Myometrial cell (primary cell): ENCODE data around the gene PTPN22. TPM values are rescaled to one million over a fixed set of nuclear protein-coding genes. Genes with fewer than 3 reads are reported as not detected.

Experiments used
- total RNA-seq: library from RNA; depleted of rRNA; stranded (reverse); fragments of >200 nt; gene quantifications from 2 replicates; pipeline ENCODE4 v1.2.3, GENCODE V29; 2015

The PTPN22 gene
- total RNA-seq: 1.4 and 1.7 TPM in 2 replicates

DNA sequence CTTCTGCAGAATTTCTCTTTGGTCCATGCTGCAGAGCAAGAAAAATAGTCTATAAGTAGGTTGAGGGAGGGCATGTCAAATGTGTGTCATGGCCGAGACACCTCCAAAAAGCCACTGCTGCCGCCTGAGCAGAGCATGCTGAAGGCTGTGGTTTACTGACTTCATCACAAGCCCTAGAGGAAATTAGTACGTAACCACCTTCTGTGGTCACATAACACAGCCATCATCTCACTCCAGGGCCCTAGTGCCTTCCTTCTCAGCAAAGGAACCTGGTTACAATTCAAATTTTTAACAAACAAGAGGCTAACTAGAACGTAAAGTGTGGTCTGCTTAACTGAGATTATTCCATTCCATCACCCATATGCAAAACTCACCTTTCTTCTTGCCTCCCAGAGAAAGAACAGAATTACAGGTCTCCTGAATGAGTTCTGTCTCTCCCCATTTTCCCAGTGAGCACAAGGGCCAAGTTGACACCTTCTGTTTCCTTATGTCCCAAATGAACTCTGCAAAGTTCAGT lies at the start of gene PTPN22:
Gene PTPN22 (minus strand): TSS at position 116 of the 517 bp plus-strand sequence.

DNA sequence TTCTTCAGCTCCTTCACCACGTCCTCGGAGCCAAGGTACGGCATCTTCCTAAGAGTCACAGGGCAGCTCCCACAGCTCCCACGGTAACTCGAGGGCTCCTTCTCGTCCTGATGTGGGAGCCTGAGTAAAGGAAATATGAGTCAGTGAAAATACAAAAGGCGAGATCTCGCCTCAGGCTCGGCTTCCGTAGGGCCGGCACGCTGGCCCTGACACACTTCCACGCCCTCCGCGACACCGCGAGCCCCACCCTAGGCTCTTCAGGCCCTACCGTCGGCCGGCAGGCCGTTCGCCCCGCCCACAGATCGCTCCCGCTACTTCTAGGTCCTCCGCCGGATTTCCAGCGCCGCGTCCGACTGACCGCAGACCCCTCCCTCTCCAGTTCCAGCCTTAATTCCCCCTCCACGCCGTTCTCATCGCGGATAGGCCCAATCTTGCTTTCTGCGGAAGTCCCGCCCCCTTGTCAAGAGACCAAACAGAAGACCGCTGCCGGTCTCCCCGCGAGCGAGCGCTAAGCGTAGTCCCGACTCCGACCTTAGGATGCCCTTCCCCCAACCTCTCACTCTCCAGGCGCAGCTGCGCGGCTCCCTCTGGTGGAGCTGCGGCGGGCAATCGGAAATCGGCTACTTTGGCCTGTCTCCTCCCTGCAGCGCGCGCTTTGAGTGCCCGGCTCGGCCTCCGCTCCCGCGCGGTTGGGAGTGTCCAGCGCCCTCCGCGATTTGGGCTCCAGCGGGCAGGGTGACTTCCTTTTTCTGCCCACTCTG lies 33.3 kb upstream of the PTPN22 start, which contains the start of the genes AP4B1 and DCLRE1B:
Gene AP4B1 (minus strand): TSS at position 126 of the 761 bp plus-strand sequence. CDS start 82 bp downstream, at position 44.
Gene DCLRE1B (plus strand): TSS at position 653 of the 761 bp plus-strand sequence. CDS start 261 bp downstream, outside the sequence.

DNA sequence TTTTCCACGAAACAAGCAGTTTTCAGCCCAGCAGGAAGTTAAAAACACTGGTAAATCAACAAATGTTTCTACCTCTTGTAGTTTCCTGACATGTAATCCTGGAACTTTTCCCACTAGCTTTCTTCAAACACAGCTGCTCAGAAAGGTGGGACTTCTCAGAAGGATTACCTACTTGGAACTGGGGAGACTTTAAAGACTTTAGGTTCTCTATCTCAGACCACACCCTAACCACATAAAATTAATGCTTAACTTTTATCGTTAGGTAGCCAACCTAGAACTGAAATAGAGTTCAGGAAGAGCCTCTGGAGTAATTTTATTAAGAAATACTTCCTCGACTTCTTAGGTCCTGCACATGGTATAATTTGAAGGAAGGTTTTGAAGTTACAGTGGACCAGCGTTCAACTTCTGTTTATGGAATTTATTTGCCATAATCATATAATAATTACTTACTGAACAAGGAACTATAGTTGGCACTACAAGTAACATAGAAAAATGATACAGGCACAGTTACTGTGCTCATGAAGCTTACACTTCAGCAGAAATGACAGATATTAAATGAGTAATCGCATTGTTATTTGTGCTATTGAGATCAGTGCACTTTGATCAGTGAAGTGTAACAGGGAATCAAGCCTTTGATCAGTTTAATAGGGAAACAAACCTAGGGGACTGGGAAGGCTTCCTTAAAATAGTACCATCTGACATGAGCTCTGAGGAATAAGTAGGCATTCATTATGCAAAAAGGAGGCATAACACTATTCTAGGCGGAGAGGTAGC lies 16.1 kb upstream of the PTPN22 start, which contains the start of gene BCL2L15:
Gene BCL2L15 (minus strand): TSS at position 180 of the 774 bp plus-strand sequence. CDS start 206 bp downstream, outside the sequence.

DNA sequence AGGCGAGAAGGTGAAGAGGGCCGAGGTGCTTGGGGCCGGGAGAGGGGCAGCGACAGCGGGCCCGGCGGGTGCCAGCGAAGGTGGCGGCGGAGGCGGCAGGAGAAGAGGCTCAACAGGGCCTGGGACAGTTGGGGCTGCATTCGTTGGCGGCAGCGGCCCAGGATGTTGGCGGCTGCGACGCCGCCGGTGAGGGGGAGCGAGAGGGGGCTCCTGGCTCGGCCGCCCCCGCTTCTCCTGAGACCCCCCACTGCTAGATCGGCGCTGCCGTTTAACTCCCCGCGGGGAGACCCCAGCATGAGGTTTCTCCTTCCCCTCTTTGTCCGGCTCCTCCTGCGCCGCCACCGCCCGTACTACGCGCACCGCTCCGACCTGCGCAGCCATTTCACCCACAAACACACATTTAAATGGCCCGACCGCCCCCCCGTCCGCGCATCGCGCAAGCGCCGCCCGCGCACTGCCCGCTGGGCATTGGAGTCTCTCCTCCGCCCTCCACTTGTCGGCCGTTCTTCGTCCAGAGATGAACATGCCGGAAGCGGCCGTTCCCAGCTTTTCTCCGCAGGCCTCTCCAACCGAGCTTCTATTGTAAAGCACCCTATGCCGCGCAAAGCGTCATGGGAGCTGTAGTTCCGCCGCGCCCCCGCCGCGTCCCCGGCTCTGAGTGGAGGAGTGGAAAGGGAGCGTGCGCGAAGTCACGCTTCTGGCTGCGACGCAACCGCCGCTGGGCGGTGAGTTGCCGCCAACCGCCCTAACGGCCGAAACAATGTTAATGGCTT lies 59.4 kb downstream of the PTPN22 start, which contains the start of gene RSBN1:
Gene RSBN1 (minus strand): TSS at position 589 of the 773 bp plus-strand sequence. CDS start 64 bp downstream, at position 525.

Other genes starting within 250 kb of the PTPN22 start
- 27.1 and 36.9 TPM in 2 replicates for gene PHTF1, start 112.2 kb downstream of the PTPN22 start, total RNA-seq
- gene RSBN1, start 59.2 kb downstream of the PTPN22 start, total RNA-seq: 5.2 and 6.2 TPM in 2 replicates
- not detected in 2 replicates for gene BCL2L15, start 15.9 kb upstream of the PTPN22 start, total RNA-seq
- gene AP4B1, start 33.1 kb upstream of the PTPN22 start, total RNA-seq: 14.0 and 21.6 TPM in 2 replicates
- gene DCLRE1B, start 33.6 kb upstream of the PTPN22 start, total RNA-seq: 2.9 and 3.9 TPM in 2 replicates
- gene HIPK1, start 57.6 kb upstream of the PTPN22 start, total RNA-seq: 12.7 and 17.5 TPM in 2 replicates
- gene OLFML3, start 107.8 kb upstream of the PTPN22 start, total RNA-seq: 153 and 175 TPM in 2 replicates